Glomerular endothelial cell (primary cell): ENCODE measurements around the gene GRIN2D. TPM values are rescaled to one million over a fixed set of nuclear protein-coding genes. Genes with fewer than 3 reads are reported as not detected.

Experiments
- DNase-seq: peaks from one replicate; pipeline ENCODE4 v3.0.0-alpha.2; 2011; ENCODE audit warnings: low read depth, low spot score; ENCODE audit errors: extremely low read depth
- total RNA-seq: library from RNA; depleted of rRNA; stranded (reverse); fragments of >200 nt; gene quantifications from 2 replicates; pipeline ENCODE4 v1.2.3, GENCODE V29; 2015

The GRIN2D gene
- total RNA-seq, 1 donor from 2014 or later: 0.76 TPM

DNA sequence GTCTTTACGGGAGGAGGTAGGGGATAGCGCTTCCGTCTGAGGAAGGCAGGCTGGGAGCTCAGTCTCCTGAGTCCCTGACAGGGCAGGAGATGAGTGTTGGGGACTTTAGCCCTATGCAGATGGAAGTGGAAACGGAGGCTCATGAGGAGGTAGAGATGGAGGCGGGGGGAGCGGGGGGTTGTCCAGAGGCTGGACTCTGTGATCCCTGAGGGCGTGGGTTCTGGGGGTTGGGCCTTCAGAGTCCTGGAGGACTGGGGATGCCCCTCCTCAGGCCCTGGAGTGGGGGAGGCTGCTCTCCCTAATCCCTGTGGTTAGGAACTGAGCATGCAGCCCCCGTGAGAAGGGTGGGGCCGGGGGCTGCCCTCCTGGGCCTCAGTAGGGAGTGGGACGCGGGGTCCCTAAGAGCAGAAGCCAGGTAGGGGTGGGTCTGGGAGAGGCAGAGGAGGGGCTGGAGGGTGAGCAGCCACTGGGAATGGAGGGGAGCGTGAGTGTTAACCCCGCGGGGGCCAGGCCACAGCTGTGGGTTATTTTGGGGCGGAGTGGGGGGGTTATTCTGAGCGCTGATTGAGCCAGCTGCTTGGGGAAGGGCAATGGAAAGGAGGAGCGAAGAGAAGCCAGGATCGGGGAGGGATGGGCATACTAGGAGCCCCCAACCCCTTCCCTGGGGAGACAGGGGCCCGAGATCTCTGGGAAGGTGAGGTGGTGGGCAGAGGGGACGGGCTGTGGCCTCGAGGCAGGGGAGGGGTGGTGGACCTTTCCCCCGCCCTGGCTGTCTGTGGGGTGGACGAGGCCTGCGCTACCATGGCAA lies 2.8 kb downstream of the GRIN2D start:
- no peak for DNase-seq

DNA sequence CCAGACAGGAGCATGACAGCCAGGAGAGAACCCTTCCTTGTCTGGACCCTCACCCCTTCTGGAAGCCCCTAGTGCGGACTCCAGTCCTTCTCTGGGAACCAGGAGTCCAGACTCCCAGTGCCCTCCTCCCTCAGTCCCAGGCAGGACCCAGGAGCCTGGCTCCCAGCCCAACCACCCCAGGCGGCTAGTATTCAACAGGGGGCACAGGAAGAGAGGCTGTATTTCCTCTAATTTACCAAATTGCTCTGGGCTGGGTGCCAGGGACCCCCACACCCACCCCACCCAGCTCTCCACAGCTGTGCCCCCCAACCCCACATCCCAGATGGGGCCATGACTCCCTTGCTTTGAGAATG lies 3.3 kb downstream of the GRIN2D start:
- no peak for DNase-seq

DNA sequence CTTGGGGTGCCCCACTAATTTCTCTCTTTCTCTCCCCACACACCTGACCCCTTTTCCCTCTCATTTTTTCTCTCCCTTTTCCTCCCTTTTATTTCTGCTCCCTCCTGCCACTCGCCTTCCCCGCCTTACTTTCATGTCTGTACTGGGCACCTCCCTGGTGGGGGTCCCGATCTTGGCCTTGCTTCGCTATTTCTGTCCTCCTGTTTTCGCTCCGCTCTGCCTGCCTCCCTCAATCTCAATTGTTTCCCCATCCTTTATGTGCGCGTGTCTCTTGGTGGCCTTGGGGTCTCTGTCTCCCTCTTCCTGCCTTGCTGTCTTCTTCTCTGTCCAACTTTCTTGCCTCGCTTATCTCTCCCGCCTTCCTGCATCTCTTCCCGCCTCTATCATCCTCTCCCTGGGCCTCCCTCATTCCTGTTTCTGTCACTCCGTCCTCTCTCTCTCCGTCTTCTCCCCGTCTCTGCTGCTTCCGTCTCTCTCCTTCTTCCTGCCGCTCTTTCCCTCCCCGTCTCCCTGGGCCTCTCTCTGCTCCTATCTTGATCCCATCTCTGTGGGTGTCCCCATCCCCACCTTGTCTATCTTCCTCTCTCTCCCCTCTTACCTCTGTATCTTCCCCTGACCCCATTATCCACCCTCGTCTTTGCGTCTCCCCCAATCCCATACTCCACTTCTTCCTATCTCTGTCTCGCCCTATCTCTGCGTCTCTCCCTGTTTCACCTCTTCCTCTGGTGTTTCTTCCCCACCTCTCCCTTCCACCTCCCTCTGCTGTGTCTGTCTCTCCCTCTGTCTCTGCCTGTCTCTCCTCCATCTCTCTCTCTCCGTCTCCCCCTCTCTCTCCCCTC lies 4.0 kb downstream of the GRIN2D start:
- no peak for DNase-seq

DNA sequence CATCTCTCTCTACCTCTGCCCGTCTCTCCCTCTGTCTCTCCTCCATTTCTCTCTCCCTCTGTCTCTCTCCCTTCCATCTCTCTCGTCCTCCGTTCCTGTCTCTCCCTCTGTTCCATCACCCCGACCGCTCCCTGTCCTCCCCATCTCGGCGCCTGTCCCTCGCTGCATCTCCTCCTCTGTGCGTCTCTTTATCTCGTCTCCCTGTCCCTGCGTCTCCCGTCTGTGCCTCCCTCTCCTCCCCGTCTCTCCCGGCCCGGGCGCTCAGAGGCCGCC lies 4.6 kb downstream of the GRIN2D start:
- DNase-seq: no peak

DNA sequence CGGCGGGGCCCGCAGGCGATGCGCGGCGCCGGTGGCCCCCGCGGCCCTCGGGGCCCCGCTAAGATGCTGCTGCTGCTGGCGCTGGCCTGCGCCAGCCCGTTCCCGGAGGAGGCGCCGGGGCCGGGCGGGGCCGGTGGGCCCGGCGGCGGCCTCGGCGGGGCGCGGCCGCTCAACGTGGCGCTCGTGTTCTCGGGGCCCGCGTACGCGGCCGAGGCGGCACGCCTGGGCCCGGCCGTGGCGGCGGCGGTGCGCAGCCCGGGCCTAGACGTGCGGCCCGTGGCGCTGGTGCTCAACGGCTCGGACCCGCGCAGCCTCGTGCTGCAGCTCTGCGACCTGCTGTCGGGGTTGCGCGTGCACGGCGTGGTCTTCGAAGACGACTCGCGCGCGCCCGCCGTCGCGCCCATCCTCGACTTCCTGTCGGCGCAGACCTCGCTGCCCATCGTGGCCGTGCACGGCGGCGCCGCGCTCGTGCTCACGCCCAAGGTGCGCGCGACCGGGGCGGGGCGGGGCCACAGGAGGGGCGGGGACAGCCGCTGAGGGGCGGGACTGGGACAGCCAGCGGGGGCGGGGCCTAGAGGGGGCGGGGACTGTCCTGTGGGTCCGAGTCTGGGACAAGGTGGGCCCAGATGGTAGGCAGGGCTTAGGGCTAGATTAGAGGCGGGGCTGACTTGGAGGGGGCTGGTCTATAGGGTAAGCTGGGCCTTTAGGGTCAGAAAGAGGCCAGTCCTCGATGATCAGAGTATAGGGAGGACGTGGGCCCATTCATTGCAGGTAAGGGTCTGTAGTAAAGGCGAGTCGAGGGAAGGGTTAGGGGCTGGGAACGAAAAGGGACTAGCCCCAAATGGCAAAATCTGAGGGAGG lies 5.1 kb downstream of the GRIN2D start:
- no peak for DNase-seq

DNA sequence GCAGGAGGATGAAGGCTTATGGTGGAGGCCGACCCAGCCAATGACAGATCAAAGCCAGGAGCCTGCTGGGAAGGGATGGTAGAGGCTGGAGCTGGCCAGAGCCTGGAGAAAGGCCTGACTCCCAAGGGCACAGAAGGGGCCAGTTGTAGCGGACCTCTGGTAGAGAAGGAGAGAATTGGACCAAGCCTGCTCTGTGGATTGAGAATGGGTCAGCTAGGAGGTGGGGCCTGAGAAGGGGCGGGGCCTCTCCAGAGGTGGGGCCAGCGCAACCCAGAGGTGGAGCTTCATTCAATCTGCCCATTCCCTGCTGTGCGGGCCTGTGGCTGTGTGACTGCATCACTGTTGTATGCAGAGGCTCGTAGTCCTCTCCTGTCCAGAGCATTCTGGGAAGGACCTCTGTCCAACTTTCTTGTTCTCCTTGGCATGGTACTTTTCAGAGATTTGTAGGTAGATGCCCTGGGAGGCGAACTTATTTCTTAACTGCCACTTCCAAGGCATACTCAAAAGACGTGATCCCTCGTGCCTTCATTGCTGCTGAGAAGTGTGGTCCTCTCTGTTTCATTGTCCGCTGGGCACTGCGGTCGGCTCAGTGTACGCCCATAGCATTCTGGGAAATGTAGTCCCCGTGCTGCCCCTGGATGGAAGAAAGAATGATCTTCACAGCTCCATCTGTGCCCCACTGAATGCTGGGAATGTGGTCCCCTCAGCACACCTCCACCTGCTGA lies 6.7 kb downstream of the GRIN2D start:
- DNase-seq: no peak

DNA sequence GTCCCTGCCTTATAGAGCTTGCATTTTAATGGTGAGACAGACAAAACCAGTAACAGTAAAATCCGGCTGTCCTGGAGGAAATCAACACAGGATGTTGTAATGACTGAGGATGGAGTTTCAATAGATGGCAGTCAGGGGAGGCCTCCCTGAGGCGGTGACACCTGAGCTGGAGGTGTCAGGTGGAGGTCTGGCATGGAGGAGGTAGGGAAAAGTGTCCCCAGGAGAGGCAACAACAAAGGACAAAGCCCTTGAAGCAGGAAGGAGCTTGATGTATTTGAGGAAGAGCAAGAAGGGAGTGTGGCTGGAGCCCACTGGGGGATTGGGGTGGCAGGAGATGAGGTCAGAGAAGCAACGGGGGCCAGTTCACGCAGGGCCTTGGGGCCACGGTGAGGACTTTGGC lies 7.8 kb downstream of the GRIN2D start:
- no peak for DNase-seq

DNA sequence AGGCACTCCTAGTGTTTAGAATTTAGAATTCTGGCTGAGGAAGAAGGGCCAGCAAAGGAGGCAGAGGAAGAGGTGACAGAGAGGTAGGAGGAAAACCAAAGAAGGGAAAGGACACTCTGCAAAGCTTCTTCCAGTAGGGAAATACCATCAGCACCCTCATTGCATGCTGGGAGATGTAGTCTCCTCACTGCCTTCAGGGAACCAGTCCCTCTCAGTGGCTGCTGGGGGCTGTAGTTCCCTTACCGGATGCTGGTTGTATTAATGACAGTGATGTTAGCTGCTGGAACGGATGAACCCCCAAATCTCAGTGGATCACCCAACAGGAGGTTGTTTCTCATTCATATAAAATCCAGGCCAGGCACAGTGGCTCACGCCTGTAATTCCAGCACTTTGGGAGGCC lies 10.1 kb downstream of the GRIN2D start:
- DNase-seq: no peak

DNA sequence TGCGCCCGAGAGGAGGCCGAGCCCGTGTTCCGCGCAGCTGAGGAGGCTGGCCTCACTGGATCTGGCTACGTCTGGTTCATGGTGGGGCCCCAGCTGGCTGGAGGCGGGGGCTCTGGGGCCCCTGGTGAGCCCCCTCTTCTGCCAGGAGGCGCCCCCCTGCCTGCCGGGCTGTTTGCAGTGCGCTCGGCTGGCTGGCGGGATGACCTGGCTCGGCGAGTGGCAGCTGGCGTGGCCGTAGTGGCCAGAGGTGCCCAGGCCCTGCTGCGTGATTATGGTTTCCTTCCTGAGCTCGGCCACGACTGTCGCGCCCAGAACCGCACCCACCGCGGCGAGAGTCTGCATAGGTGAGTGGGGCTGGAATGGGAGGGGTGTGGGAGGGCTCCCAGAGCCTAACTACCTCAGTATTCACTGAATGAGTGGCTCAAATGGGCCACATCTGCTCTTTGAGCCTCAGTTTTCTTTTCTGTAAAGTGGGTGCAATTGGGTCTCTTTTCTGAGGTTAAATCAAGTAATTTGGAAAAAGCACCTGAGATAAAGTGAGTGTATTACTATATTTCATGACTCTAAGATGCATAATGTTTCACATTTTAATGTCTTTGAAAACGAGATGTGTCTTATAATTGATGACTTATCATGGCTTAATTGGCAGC lies 11.7 kb downstream of the GRIN2D start:
- no peak for DNase-seq

DNA sequence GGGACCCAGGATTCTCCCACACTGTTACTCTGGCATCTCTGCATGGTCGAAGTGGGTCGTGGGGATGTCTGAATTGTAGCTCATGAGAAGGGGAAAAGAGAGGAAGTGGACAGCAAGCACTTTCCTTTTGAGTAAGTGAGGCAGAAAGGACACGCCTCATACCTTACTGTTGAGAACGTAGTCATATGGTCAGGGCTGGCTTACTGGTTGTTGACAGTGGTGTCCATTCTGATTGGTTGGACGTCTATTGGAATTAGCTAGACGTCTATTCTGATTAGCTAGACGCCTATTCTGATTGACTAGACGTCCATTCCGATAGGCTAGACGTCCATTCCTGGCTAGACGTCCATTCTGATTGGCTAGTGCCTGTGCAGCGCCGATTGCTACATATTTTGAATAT lies 12.4 kb downstream of the GRIN2D start:
- DNase-seq: no peak

DNA sequence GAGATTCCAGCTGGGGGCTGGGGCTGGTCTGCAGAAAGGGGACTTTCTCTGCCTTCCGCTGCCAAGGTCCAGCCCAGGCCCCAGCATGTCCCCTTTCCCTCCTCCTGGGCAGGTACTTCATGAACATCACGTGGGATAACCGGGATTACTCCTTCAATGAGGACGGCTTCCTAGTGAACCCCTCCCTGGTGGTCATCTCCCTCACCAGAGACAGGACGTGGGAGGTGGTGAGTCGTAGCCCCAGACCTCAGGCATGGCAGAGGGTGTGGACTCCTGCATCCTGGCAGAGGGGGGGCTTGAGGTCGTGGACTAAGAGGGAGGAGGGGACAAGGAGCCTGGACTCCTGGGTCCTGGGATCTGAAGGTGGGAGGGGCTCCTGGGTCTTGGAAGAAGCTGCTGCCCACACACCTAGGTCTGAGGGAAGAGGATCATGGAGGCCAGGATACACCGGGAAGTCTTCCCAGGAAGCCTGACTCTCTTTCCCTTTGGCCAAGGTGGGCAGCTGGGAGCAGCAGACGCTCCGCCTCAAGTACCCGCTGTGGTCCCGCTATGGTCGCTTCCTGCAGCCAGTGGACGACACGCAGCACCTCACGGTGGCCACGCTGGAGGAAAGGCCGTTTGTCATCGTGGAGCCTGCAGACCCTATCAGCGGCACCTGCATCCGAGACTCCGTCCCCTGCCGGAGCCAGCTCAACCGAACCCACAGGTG lies 20.6 kb downstream of the GRIN2D start:
- DNase-seq: no peak

DNA sequence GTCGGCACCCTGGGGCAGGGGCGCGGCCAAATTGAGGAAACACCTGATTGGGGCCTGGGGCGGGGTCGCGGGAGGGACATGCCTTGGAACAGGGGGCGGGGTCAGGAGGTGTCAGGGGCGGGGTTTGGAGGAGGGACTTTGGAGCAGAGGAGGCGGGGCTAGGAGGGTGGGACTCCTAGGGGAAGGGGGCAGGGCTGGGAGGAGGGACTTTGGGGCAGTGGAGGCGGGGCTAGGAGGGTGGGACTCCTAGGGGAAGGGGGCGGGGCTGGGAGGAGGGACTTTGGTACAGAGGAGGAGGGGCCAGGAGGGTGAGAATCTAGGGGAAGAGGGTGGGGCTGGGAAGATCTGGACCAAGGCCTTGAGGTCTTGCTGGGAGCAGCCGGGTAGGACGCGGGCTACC lies 21.9 kb downstream of the GRIN2D start:
- no peak for DNase-seq

DNA sequence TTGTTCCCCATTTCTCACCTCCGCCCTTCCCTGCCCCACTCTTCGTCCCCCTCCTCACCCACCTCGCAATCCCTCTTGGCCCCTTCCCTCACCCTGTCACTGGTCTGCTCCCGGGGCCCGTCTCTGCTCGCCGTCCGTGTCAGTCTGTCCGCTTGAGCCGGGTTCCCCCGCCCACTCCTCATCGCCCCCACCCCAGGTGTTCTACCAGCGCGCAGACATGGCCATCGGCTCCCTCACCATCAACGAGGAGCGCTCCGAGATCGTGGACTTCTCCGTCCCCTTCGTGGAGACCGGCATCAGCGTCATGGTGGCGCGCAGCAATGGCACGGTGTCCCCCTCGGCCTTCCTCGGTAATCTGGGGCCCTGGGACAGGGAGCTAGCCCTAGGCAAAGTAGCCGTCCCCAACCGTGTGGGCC lies 22.3 kb downstream of the GRIN2D start:
- no peak for DNase-seq

DNA sequence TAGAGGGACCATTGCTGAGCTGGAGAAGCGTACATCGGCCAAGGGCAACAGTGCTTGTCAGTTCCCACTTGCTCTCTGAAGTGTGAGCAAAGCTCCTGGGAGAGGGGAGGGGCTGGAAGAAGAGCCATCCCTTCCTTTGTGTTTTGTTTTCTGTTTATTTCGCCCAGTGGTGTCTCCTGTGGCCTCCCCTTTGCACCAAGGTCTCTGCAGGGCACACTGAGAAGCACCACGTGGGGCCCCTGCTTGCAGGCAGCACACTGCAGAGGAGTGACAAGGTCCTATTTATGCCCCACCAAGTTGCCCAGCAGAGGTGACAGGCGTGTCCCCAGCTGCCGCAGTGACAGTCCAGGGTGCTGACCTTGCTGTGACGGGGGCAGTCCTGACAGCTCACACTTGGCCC lies 24.0 kb downstream of the GRIN2D start:
- DNase-seq: no peak

DNA sequence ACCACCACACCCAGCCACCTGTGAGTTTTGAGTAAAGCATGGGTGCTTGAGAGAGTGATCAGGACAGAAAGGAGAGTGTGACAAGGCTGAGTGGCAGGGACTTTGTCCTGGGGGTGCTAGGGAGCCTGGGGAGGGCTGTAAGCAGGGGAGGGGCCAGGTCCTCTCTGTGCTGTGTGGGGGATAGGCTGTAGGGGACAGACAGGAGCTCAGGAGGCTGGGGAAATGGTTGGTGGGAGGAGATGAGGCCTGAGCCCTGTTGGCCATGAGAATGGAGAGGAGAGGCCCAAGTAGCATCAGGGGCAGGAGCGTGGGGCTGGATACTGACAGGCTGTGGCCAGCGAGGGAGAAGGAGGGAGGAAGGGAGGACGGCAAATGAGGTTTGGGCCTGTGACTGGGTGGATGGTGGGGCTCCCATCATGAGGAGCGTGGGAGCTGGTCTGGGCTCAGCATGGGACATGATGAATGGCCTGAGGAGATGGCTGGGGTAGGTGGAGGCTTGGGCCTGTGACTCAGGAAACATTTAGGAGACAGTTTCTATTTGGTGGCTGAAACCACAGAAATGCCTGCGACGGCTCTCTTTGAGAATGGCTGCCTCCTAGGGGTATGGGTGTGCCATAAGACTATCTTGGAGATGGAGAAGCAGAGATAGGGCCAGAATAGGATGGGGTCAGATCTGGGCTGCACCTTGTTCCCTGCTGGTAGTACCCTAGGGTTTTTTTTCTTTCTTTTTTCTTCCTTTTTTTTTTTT lies 25.0 kb downstream of the GRIN2D start:
- no peak for DNase-seq

DNA sequence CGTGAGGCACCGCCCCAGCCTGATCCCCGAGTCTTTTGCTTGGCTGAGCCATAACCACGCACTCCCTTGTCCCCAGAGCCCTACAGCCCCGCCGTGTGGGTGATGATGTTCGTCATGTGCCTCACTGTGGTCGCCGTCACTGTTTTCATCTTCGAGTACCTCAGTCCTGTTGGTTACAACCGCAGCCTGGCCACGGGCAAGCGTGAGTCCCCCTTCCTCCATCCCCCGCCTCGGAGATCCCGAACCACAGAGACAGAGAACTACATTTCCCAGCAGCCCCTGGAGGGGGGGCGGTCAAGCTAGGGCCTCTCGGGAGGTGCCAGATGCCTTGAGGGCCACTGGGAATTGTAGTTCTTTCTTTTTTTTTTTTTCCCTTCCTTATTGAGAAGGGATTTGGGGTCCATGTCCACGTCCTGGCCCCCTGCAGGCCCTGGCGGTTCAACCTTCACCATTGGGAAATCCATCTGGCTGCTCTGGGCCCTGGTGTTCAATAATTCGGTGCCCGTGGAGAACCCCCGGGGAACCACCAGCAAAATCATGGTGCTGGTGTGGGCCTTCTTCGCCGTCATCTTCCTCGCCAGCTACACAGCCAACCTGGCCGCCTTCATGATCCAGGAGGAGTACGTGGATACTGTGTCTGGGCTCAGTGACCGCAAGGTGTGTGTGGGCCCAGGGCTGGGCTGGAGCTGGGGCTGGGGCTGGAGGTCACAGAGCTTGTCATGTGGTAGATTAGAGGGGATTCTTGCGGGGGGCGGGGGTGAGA lies 25.9 kb downstream of the GRIN2D start:
- DNase-seq: no peak

DNA sequence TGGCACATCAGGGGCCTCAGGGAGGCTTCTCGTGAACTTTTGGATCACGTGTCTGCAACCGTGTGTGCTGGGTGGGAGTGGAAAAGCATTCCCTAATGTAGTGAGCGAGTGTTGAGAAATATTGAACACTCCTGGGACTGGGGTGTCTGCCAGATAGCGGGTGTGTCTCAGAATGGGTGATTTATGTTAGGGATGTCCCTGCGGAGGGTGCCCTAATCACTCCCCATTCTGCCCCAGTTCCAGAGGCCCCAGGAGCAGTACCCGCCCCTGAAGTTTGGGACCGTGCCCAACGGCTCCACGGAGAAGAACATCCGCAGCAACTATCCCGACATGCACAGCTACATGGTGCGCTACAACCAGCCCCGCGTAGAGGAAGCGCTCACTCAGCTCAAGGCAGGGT lies 28.1 kb downstream of the GRIN2D start:
- no peak for DNase-seq

DNA sequence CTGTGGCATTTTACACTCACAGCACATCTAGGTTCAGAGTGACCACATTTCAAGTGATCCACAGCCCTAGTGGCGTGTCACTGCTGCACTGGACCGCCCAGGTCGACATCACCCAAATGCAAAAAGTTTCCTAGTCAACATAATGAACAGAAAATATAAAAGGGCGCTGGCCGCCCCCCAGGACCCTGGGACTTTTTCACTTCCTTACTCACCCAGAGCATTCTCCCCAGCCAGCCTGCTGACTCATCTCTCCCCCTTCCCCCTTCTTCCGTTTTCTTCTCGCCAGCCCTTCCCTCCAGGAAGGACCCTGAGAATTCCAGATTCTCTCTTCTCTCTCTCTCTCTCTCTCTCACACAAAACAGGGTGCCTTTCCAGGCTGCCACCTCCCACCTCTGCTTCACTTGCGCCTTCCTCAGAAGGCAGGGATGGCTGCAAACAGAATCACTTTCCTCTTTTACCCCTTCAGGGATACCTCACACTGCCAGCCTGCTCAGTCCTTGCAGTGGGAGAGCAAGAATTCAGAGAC lies 31.3 kb downstream of the GRIN2D start:
- no peak for DNase-seq
